ENCODE measurements around the gene PXK.

Gene PXK

DNA sequence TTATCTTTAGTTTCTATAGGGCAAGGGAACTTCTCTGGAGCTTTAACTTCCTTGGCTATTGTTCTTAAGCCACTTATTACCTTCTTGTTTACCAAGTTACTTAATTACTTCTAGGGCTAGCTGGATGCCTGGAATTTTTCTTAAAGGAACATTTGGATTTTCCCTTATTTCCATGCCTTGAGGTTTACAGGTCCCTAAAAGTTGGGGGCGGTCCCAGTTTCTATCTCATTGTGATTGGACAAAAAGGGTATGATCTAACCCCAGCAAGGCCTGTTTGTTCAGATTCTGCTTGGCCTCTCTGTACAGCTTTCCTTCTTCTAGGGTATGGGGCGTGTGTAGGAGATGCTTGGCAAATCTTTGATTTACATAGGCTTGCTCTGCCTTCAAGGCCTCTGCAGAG, 83.5 kb downstream of the PXK start:
- H3K4me3 ChIP-seq (ENCODE audit: insufficient read depth, low read depth, low read length): no peak overlapping the region
- no peaks in the 10 kb centered on the region for H3K27me3 ChIP-seq (ENCODE audit: control insufficient read depth, insufficient read depth, low read length, poor library complexity, severe bottlenecking)
- no peak overlapping the region for H3K27ac ChIP-seq (ENCODE audit: insufficient read depth, low read depth, low read length, poor library complexity, severe bottlenecking)
- no peaks in the 10 kb centered on the region for H3K36me3 ChIP-seq (ENCODE audit: control insufficient read depth, insufficient read depth, low read length)
- 90 to 96% methylated on average over 2 of the region's 2 CpGs for WGBS, 2 experiments
- peaks cover 9% of the 10 kb centered on the region for H3K4me1 ChIP-seq (ENCODE audit: control insufficient read depth, insufficient read depth, low read length)
- H3K9me3 ChIP-seq (ENCODE audit: control insufficient read depth, low read length): no peaks in the 10 kb centered on the region

DNA sequence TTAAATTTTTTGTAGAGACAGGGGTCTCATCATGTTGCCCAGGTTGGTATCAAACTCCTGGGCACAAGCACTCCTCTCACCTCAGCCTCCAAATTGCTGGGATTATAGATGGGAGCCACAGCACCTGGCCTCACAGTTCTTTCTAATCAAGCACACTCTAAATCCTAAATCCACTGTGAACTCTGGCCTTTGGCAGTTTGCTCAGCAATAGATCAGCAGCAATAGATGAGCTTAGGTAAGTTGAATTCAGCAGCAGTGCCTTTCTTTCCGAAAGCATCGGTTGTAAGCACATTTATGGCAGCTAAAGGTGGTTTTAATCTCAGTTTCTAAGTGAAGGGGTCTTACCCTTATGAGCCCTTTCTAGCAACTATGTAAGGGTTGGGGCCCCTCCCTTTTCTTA, 84.4 kb downstream of the PXK start:
- Histone ChIP-seq H3K27ac (ENCODE audit: insufficient read depth, low read depth, low read length, poor library complexity, severe bottlenecking) (no peak overlapping the region), H3K4me1 (ENCODE audit: control insufficient read depth, insufficient read depth, low read length) (peaks cover 9% of the 10 kb centered on the region), H3K36me3 (ENCODE audit: control insufficient read depth, insufficient read depth, low read length) (no peaks in the 10 kb centered on the region)

DNA sequence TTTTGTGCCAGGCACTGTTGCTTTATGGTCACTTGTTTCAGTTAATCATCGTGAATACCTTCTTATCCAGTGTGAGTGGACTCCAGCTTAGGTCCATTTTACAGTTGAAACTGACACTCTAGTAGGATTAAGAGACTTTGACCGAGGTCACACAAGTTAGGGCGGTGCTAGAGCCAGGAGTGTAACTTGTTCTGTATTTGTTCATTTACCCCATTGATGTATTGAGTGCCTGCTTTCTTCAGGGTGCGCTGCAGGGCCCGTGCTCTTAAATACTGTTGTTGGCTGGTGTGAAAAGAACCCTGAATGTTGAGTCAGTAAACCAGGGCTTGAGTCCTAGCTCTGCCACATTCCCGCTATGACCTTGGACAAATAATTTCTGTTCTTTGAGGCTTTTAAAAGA, 85.5 kb downstream of the PXK start:
- 90 to 91% methylated on average over 6 of the region's 6 CpGs for WGBS, 2 experiments
- no peaks in the 10 kb centered on the region for H3K4me1 ChIP-seq (ENCODE audit: control insufficient read depth, insufficient read depth, low read length)
- no peak overlapping the region for H3K27ac ChIP-seq (ENCODE audit: insufficient read depth, low read depth, low read length, poor library complexity, severe bottlenecking)
- no peaks in the 10 kb centered on the region for H3K27me3 ChIP-seq (ENCODE audit: control insufficient read depth, insufficient read depth, low read length, poor library complexity, severe bottlenecking)
- H3K9me3 ChIP-seq (ENCODE audit: control insufficient read depth, low read length): no peaks in the 10 kb centered on the region
- no peak overlapping the region for H3K4me3 ChIP-seq (ENCODE audit: insufficient read depth, low read depth, low read length)
- H3K36me3 ChIP-seq (ENCODE audit: control insufficient read depth, insufficient read depth, low read length): no peaks in the 10 kb centered on the region

More for the DNA sequence above, 84.4 kb downstream of the PXK start:
- Histone ChIP-seq H3K9me3 (ENCODE audit: control insufficient read depth, low read length) (no peaks in the 10 kb centered on the region), H3K27me3 (ENCODE audit: control insufficient read depth, insufficient read depth, low read length, poor library complexity, severe bottlenecking) (no peaks in the 10 kb centered on the region), H3K4me3 (ENCODE audit: insufficient read depth, low read depth, low read length) (no peak overlapping the region)
- 94 to 96% methylated on average over 2 of the region's 2 CpGs for WGBS, 2 experiments

DNA sequence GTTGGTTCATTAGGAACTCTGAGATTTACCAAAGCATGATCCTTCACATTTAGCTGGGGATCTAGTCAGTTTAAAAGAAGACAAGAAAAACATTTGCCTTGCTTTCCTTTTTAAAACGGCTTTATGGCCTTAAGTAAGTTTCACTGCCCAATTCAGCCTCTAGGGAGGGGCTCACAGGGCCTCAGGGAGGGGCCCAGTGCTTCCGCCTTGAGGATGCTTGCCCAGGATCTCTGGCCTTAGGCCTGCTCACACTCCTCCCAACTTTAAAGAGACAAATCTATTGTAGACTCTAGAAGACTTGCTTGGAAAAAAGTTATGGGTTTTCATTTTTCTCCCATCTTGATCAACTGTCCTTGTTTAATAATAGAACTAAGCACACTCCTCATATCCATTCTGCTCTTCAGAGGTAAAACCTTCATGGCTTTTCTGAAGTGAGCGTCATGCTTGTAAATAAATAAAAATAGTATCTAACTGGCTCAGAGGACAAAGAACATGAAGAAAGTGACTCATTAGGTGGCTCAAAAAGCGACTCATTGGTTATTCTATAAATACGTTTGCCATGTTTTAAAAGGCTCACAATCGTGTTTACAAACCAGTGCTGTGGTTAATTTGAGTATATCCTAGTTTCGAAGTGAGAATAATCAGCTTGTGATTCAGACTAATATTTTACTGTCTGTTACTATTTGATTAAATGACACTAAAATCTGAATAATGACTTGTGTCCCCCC, 87.3 kb downstream of the PXK start:
- no peaks in the 10 kb centered on the region for H3K4me1 ChIP-seq (ENCODE audit: control insufficient read depth, insufficient read depth, low read length)
- H3K27ac ChIP-seq (ENCODE audit: insufficient read depth, low read depth, low read length, poor library complexity, severe bottlenecking): no peak overlapping the region
- no peaks in the 10 kb centered on the region for H3K27me3 ChIP-seq (ENCODE audit: control insufficient read depth, insufficient read depth, low read length, poor library complexity, severe bottlenecking)
- H3K9me3 ChIP-seq (ENCODE audit: control insufficient read depth, low read length): no peaks in the 10 kb centered on the region
- no peak overlapping the region for H3K4me3 ChIP-seq (ENCODE audit: insufficient read depth, low read depth, low read length)
- 94 to 95% methylated on average over 7 of the region's 7 CpGs for WGBS, 2 experiments
- H3K36me3 ChIP-seq (ENCODE audit: control insufficient read depth, insufficient read depth, low read length): no peaks in the 10 kb centered on the region

DNA sequence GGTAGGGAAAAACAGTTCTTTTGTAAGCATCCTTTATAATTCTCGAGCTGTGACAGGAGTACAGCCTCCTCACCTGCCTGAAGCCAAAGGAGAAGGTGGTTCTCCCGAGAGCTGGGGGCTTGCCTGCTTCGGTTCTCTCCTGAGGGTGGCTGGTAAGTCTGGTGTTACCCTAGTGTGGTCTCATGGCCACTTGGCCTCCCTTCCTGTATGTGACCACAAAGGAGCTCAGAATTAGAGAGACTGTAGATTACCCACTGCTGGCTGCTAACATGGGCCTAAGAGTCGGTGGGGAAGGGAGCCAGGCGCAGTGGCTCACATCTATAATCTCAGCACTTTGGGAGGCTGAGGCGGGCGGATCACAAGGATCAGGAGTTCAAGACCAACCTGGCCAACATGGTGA, 88.3 kb downstream of the PXK start:
- no peaks in the 10 kb centered on the region for H3K4me1 ChIP-seq (ENCODE audit: control insufficient read depth, insufficient read depth, low read length)
- H3K36me3 ChIP-seq (ENCODE audit: control insufficient read depth, insufficient read depth, low read length): no peaks in the 10 kb centered on the region
- no peaks in the 10 kb centered on the region for H3K9me3 ChIP-seq (ENCODE audit: control insufficient read depth, low read length)
- WGBS, 2 experiments: 91 to 92% methylated on average over 7 of the region's 7 CpGs
- H3K4me3 ChIP-seq (ENCODE audit: insufficient read depth, low read depth, low read length): no peak overlapping the region
- no peak overlapping the region for H3K27ac ChIP-seq (ENCODE audit: insufficient read depth, low read depth, low read length, poor library complexity, severe bottlenecking)
- H3K27me3 ChIP-seq (ENCODE audit: control insufficient read depth, insufficient read depth, low read length, poor library complexity, severe bottlenecking): no peaks in the 10 kb centered on the region

DNA sequence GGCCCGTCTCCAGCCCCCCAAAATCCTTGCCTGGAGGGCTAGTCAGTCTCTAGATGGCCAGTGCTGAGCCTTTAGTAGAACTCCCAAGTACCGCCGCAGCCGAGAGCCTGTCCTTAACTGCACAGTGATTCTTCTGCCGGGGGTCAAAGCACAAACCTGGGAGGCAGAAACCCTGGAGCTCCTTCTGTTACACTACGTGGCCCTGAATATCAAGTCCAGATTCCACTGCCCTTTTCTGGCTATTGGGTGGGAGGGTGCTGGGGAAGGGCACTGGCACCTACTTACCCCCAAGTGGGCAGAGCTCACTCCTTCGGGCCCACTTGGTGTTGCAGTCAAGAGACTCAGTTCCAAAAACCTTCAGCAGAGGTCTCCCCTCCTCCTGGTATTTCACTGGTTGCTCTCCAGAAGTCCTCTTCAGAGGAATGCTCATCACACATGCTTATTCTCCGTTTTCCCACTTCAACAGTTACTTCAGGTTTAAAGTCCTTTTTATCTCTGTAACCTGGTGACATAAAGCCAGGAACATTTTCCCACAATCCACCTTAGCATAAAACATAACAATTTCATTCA, 90.1 kb downstream of the PXK start:
- H3K36me3 ChIP-seq (ENCODE audit: control insufficient read depth, insufficient read depth, low read length): peaks cover 3% of the 10 kb centered on the region
- H3K4me1 ChIP-seq (ENCODE audit: control insufficient read depth, insufficient read depth, low read length): no peaks in the 10 kb centered on the region
- H3K9me3 ChIP-seq (ENCODE audit: control insufficient read depth, low read length): no peaks in the 10 kb centered on the region
- H3K27ac ChIP-seq (ENCODE audit: insufficient read depth, low read depth, low read length, poor library complexity, severe bottlenecking): no peak overlapping the region
- WGBS, 2 experiments: 91 to 94% methylated on average over 8 of the region's 8 CpGs
- H3K27me3 ChIP-seq (ENCODE audit: control insufficient read depth, insufficient read depth, low read length, poor library complexity, severe bottlenecking): no peaks in the 10 kb centered on the region
- H3K4me3 ChIP-seq (ENCODE audit: insufficient read depth, low read depth, low read length): no peak overlapping the region

DNA sequence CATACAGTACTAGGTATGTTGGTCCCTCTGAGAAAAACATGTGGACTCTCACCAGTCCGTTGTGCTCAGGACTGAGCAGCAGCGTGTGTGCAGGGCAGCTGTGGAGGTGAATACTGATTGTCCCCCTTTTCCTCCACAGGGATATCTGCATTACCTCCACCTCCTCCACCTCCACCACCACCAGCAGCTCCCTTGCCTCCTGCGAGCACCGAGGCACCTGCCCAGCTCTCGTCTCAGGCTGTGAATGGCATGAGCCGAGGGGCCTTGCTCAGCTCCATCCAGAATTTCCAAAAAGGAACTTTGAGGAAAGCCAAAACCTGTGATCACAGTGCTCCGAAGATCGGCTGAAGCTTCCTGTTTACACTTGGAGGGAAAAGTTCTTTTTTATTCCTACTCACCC, 91.9 kb downstream of the PXK start:
- H3K27ac ChIP-seq (ENCODE audit: insufficient read depth, low read depth, low read length, poor library complexity, severe bottlenecking): no peak overlapping the region

DNA sequence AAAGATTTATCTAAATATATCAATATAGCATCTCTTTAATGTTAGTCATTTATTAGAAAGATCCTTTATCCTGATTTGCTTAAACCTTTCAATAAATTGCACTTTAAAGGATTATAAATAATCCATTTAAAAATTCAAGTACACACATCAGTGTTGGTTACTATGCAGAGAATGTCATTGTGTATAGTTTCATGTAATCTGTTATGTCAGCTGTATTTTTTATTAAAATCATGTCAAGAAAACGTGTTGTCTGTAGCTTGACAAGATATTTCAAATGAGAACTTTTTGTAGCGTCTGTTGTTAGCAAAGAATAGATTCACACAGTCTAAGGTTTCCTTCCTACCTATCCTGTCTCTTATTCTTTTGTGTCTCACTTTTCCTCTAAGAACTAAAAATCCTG, 93.1 kb downstream of the PXK start:
- H3K9me3 ChIP-seq (ENCODE audit: control insufficient read depth, low read length): no peaks in the 10 kb centered on the region
- no peaks in the 10 kb centered on the region for H3K27me3 ChIP-seq (ENCODE audit: control insufficient read depth, insufficient read depth, low read length, poor library complexity, severe bottlenecking)
- no peak overlapping the region for H3K27ac ChIP-seq (ENCODE audit: insufficient read depth, low read depth, low read length, poor library complexity, severe bottlenecking)
- no peaks in the 10 kb centered on the region for H3K4me1 ChIP-seq (ENCODE audit: control insufficient read depth, insufficient read depth, low read length)
- 83 to 96% methylated on average over 2 of the region's 2 CpGs for WGBS, 2 experiments
- H3K4me3 ChIP-seq (ENCODE audit: insufficient read depth, low read depth, low read length): no peak overlapping the region
- peaks cover 32% of the 10 kb centered on the region for H3K36me3 ChIP-seq (ENCODE audit: control insufficient read depth, insufficient read depth, low read length)

More for the DNA sequence above, 91.9 kb downstream of the PXK start:
- no peaks in the 10 kb centered on the region for H3K27me3 ChIP-seq (ENCODE audit: control insufficient read depth, insufficient read depth, low read length, poor library complexity, severe bottlenecking)
- H3K9me3 ChIP-seq (ENCODE audit: control insufficient read depth, low read length): no peaks in the 10 kb centered on the region
- H3K4me3 ChIP-seq (ENCODE audit: insufficient read depth, low read depth, low read length): no peak overlapping the region
- no peaks in the 10 kb centered on the region for H3K4me1 ChIP-seq (ENCODE audit: control insufficient read depth, insufficient read depth, low read length)
- WGBS, 2 experiments: 92 to 95% methylated on average over 8 of the region's 8 CpGs
- peaks cover 20% of the 10 kb centered on the region for H3K36me3 ChIP-seq (ENCODE audit: control insufficient read depth, insufficient read depth, low read length)

DNA sequence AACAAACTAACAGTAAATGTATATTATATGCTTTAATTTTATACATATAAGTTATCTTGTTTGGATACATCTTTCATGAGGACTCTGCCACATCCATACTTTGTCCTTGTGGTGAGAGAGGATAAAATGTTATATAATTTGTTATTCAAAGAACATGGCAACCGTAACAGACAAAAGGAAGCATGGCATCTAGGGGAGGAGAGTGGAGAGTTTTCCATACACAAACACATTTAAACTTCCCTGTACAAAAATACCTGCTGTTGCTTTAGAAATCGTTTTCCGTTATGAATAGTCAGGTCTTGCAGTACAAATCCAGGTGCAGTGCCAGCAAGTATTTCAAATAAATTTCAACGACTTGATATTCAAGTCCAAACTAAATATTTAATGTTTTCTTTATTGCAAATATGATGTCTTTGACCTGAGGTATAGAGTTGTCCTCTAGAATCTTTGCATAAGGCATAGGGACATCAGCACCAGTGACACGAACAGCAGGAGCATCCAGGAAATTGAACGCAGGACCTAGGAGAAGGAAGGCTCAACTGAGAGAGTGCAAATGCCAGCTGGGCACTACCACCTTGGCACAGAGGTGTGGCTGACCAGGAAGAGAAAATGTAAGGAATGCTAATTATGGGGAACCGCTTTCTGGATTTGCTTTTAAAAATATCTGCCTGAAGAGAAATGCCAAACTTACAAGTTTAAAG, 95.1 kb downstream of the PXK start:
- Histone ChIP-seq H3K4me3 (ENCODE audit: insufficient read depth, low read depth, low read length) (no peak overlapping the region), H3K9me3 (ENCODE audit: control insufficient read depth, low read length) (no peaks in the 10 kb centered on the region), H3K36me3 (ENCODE audit: control insufficient read depth, insufficient read depth, low read length) (peaks cover 47% of the 10 kb centered on the region), H3K4me1 (ENCODE audit: control insufficient read depth, insufficient read depth, low read length) (no peaks in the 10 kb centered on the region), H3K27me3 (ENCODE audit: control insufficient read depth, insufficient read depth, low read length, poor library complexity, severe bottlenecking) (no peaks in the 10 kb centered on the region), H3K27ac (ENCODE audit: insufficient read depth, low read depth, low read length, poor library complexity, severe bottlenecking) (no peak overlapping the region)
- 89% methylated on average over 6 to 7 of the region's 7 CpGs for WGBS, 2 experiments

DNA sequence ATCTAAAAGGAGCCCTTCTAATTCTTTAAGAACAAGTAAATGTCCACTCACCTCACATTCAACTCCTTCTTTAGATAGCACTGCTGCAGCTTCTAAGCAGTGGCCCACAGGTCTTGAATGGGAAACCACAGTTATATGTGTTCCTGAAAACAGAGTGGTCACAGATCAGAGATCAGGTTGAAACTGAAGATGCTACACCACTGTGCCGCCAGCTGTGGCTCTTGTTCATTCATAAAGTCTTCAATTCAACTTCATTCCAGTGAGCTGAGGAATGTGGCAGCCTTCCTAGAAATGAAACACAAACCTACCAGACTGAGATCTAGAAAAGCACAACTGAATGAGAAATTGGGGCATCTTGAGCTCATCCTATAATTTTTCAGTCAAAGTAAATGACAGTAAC, 97.0 kb downstream of the PXK start:
- Histone ChIP-seq H3K4me3 (ENCODE audit: insufficient read depth, low read depth, low read length) (no peak overlapping the region), H3K27me3 (ENCODE audit: control insufficient read depth, insufficient read depth, low read length, poor library complexity, severe bottlenecking) (no peaks in the 10 kb centered on the region), H3K36me3 (ENCODE audit: control insufficient read depth, insufficient read depth, low read length) (peaks cover 47% of the 10 kb centered on the region), H3K4me1 (ENCODE audit: control insufficient read depth, insufficient read depth, low read length) (no peaks in the 10 kb centered on the region), H3K9me3 (ENCODE audit: control insufficient read depth, low read length) (no peaks in the 10 kb centered on the region), H3K27ac (ENCODE audit: insufficient read depth, low read depth, low read length, poor library complexity, severe bottlenecking) (no peak overlapping the region)
- 0% methylated on average over 1 of the region's 1 CpG for WGBS, 2 experiments

All from ectodermal cell (in vitro differentiated cells).